Activated CD8-positive, alpha-beta T cell treated with anti-CD3 and anti-CD28 coated beads for 36 hours (primary cell): ENCODE measurements around the gene RNF19B. TPM values are rescaled to one million over a fixed set of nuclear protein-coding genes. Genes with fewer than 3 reads are reported as not detected.

Source experiments
- ATAC-seq: fragments of 200-7000 bp; cut with Tn5 transposase; one replicate; pipeline ENCODE4 v1.10.0; 2021; ENCODE audit warnings: mild to moderate bottlenecking, moderate library complexity
- CTCF ChIA-PET: fragments of 350-600 bp; sonication (Branson Sonifier 250); formaldehyde crosslinking; loops from one replicate; lab custom pipeline; 2021; ENCODE audit warnings: antibody characterized with exemption; lab: Charles Lee
- POLR2A ChIA-PET: fragments of 350-600 bp; sonication (Branson Sonifier 250); formaldehyde crosslinking; loops from one replicate; lab custom pipeline; 2021; ENCODE audit warnings: antibody characterized with exemption; lab: Charles Lee
- DNase-seq: peaks from one replicate; pipeline ENCODE4 v3.0.0-alpha.2; 2020
- H3K27ac Mint-ChIP-seq: one replicate; pipeline ENCODE4 v1.8.0; 2021; ENCODE audit warnings: mild to moderate bottlenecking, mixed read lengths
- H3K27me3 Mint-ChIP-seq: one replicate; pipeline ENCODE4 v1.8.0; 2021; ENCODE audit warnings: mixed read lengths
- H3K36me3 Mint-ChIP-seq: one replicate; pipeline ENCODE4 v1.8.0; 2021; ENCODE audit warnings: low read depth, mixed read lengths
- H3K4me1 Mint-ChIP-seq: one replicate; pipeline ENCODE4 v1.8.0; 2021; ENCODE audit warnings: low read depth, mixed read lengths
- H3K4me3 Mint-ChIP-seq: one replicate; pipeline ENCODE4 v1.8.0; 2021; ENCODE audit warnings: mild to moderate bottlenecking, moderate library complexity, mixed read lengths
- H3K9me3 Mint-ChIP-seq: one replicate; pipeline ENCODE4 v1.8.0; 2021; ENCODE audit warnings: mixed read lengths
- CTCF ChIP-seq: fragments of 200-600 bp; IDR thresholded peaks from one replicate; pipeline ENCODE4 v1.8.0; 2022; ENCODE audit warnings: antibody characterized with exemption, mild to moderate bottlenecking
- intact Hi-C: fragments of 100-400 bp; cut with micrococcal nuclease; formaldehyde crosslinking; loops from one replicate; pipeline ENCODE4 v1.10.0; 2022
- total RNA-seq, 2 experiments: library from RNA; stranded (reverse); gene quantifications; one replicate each; pipeline ENCODE4 v1.2.3, GENCODE V29; 2021

The RNF19B gene
- total RNA-seq, 2 experiments from 2014 or later = 10.6 to 10.9 TPM

- no peak overlapping the region for H3K27ac Mint-ChIP-seq
- POLR2A ChIA-PET = interaction anchor here (0.7 kb wide), 1 partner anchor 132 kb away, joined by 4 read pairs; no protein-coding TSS in a partner anchor
Observed at GRCh38 chr1:32949519-32949918, 15.1 kb downstream of the RNF19B start.

DNA sequence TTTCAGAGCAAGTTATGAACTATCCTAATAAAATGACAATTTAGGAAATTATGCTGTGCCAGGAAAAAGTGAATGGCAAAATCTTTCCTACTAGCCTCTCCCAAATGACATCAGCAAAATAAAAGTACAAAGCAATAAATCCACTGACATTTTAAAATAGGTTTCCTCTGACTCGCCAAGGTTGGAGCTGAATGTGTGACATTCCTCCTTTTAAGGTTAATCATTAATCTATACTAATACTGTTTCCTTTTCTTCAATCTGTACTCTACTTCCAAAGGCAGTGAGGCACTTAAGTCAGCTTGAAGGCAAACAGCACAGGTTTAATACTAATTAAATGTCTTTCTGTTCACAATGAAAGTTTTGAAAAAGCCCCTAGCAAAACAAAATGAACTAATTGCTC lies 15.7 kb downstream of the RNF19B start:
- intact Hi-C loops = no loop called here
- no peak for TF ChIP-seq CTCF
- POLR2A ChIA-PET = interaction anchor here (1.1 kb wide), 1 partner anchor 14 kb away, joined by 3 read pairs; no protein-coding TSS in a partner anchor
- DNase-seq = no peak
- peaks cover 20% of the 10 kb centered on the region for H3K36me3 Mint-ChIP-seq
- no peaks in the 10 kb centered on the region for H3K9me3 Mint-ChIP-seq
- H3K4me3 Mint-ChIP-seq = no peak overlapping the region
- no peaks in the 10 kb centered on the region for H3K27me3 Mint-ChIP-seq
- H3K4me1 Mint-ChIP-seq = peaks cover 17% of the 10 kb centered on the region
- ATAC-seq = no peak
- no peak overlapping the region for H3K27ac Mint-ChIP-seq
- CTCF ChIA-PET = interaction anchor here (1.2 to 2.4 kb wide), 2 partner anchors 15 to 74 kb away, joined by 3 to 5 read pairs; no protein-coding TSS in a partner anchor

More at GRCh38 chr1:32949519-32949918, 15.1 kb downstream of the RNF19B start:
- DNase-seq (no peak), ATAC-seq (no peak)
- intact Hi-C loops = no loop called here
- H3K4me3 Mint-ChIP-seq = no peak overlapping the region
- H3K27me3 Mint-ChIP-seq = no peaks in the 10 kb centered on the region
- H3K9me3 Mint-ChIP-seq = no peaks in the 10 kb centered on the region
- no peak for TF ChIP-seq CTCF
- peaks cover 20% of the 10 kb centered on the region for H3K4me1 Mint-ChIP-seq
- CTCF ChIA-PET = interaction anchor here (2.4 kb wide), 1 partner anchor 16 kb away, joined by 5 read pairs; no protein-coding TSS in a partner anchor
- peaks cover 14% of the 10 kb centered on the region for H3K36me3 Mint-ChIP-seq

- H3K4me3 Mint-ChIP-seq = no peak overlapping the region
- no peak for DNase-seq
- peaks cover 23% of the 10 kb centered on the region for H3K36me3 Mint-ChIP-seq
- POLR2A ChIA-PET = interaction anchor here (1.1 kb wide), 1 partner anchor 13 kb away, joined by 3 read pairs; no protein-coding TSS in a partner anchor
- intact Hi-C loops = no loop called here
- H3K4me1 Mint-ChIP-seq = peaks cover 13% of the 10 kb centered on the region
- no peaks in the 10 kb centered on the region for H3K27me3 Mint-ChIP-seq
- ATAC-seq = no peak
- H3K27ac Mint-ChIP-seq = no peak overlapping the region
- no peaks in the 10 kb centered on the region for H3K9me3 Mint-ChIP-seq
- no peak for TF ChIP-seq CTCF
- CTCF ChIA-PET = interaction anchor here (1.2 to 2.4 kb wide), 2 partner anchors 15 to 73 kb away, joined by 3 to 5 read pairs; no protein-coding TSS in a partner anchor
Observed at GRCh38 chr1:32948390-32948722, 16.3 kb downstream of the RNF19B start.

DNA sequence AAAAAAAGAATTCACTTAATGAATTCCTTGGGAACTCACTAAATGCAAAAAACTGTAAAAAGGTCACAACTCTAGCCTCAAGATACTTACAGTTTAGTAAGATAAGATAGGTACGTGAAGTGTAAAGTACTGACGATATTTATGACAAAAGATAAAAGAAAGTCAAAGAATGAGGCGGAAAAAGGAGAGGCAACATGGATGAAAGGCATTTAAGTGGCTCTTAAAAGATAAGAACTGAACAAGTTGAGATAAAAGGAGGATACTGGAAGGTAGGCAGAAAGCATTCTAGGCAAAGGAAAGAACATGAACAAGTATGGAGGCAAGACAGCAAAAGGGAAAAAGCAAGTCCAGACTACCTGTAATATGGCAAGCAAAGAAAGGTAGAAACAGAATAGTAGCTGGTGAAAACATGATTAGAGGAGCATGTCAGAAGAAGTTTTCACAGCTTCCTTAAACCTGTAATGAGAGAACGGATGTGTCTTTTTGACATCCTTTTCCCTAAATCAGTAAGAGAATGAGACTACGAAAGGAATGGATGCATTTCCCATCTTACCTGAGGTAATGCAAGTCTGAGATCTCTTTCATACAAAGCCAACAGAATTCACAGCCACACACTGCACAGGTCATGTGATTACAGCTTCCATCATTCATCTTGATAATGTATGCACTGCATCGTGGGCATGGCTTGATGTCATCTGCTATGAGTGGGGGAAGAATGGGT lies 16.8 kb downstream of the RNF19B start:
- Mint-ChIP-seq H3K27ac (no peak overlapping the region), H3K27me3 (no peaks in the 10 kb centered on the region), H3K4me3 (no peak overlapping the region), H3K4me1 (peaks cover 10% of the 10 kb centered on the region), H3K36me3 (peaks cover 22% of the 10 kb centered on the region), H3K9me3 (no peaks in the 10 kb centered on the region)
- ATAC-seq = no peak
- CTCF ChIA-PET = interaction anchor here (1.2 to 2.4 kb wide), 3 partner anchors 14 to 107 kb away, joined by 3 to 6 read pairs (median 5); no protein-coding TSS in a partner anchor
- DNase-seq = no peak
- POLR2A ChIA-PET = interaction anchor here (1.1 kb wide), 1 partner anchor 13 kb away, joined by 3 read pairs; no protein-coding TSS in a partner anchor
- no peak for TF ChIP-seq CTCF
- intact Hi-C loops = no loop called here

- ATAC-seq = no peak
- Mint-ChIP-seq H3K27me3 (no peaks in the 10 kb centered on the region), H3K9me3 (no peaks in the 10 kb centered on the region), H3K4me3 (no peak overlapping the region), H3K4me1 (peaks cover 10% of the 10 kb centered on the region), H3K27ac (no peak overlapping the region), H3K36me3 (peaks cover 22% of the 10 kb centered on the region)
- intact Hi-C loops = no loop called here
- ChIA-PET CTCF (interaction anchor here (1.0 to 1.9 kb wide), 4 partner anchors 13 to 108 kb away, joined by 3 to 6 read pairs (median 4); no protein-coding TSS in a partner anchor), POLR2A (no interaction called here)
- no peak for TF ChIP-seq CTCF
- no peak for DNase-seq
Observed at GRCh38 chr1:32946413-32946812, 18.2 kb downstream of the RNF19B start.
